GOT3 (cell line): ENCODE results near the gene SREBF2.

Experiments
- DNase-seq: peaks from one replicate; lab custom pipeline; 2025; ENCODE audit warnings: mixed read lengths; lab: John Stamatoyannopoulos, UW

Gene SREBF2

GRCh38 chr22:41908411-41909309 is 75.8 kb downstream of the SREBF2 start:
- DNase-seq: no peak

- no peak for DNase-seq
These were observed 76.6 kb downstream of the SREBF2 start for GRCh38 chr22:41909310-41910049.

GRCh38 chr22:41910050-41911000 is 77.4 kb downstream of the SREBF2 start:
- DNase-seq: no peak

- DNase-seq: no peak
These were observed 78.2 kb downstream of the SREBF2 start for GRCh38 chr22:41911001-41911611.

GRCh38 chr22:41912338-41913039 is 79.6 kb downstream of the SREBF2 start:
- DNase-seq: no peak

- DNase-seq: no peak
These were observed 80.3 kb downstream of the SREBF2 start for GRCh38 chr22:41913040-41913719.

GRCh38 chr22:41913842-41914534 is 81.1 kb downstream of the SREBF2 start:
- no peak for DNase-seq

GRCh38 chr22:41914611-41915034 is 81.7 kb downstream of the SREBF2 start:
- DNase-seq: no peak

GRCh38 chr22:41915035-41915785 is 82.3 kb downstream of the SREBF2 start, which contains the start of gene SHISA8:
TSS of gene SHISA8 (minus strand) at chr22:41915074. CDS start at chr22:41914667, 407 bp downstream.
- DNase-seq: no peak

- DNase-seq: no peak
These were observed 83.0 kb downstream of the SREBF2 start for GRCh38 chr22:41915786-41916493.

- no peak for DNase-seq
These were observed 83.9 kb downstream of the SREBF2 start for GRCh38 chr22:41916745-41917358.

- DNase-seq: no peak
These were observed 84.5 kb downstream of the SREBF2 start for GRCh38 chr22:41917375-41917902.

- DNase-seq: no peak
These were observed 85.2 kb downstream of the SREBF2 start for GRCh38 chr22:41917903-41918791.

GRCh38 chr22:41919357-41920224 is 86.7 kb downstream of the SREBF2 start:
- DNase-seq: no peak

GRCh38 chr22:41920271-41920976 is 87.5 kb downstream of the SREBF2 start:
- DNase-seq: no peak
